HL-60 (cell line): ENCODE data around the gene PARN.

Experiments
- DNase-seq, 2 experiments: peaks; one replicate each; pipeline ENCODE4 v3.0.0-alpha.2; 2010 to 2020; ENCODE audit warnings: low read depth in 1 of 2, low spot score in 1 of 2
- H3K27ac ChIP-seq: fragments of 250-450 bp; sonication (Bioruptor Pico); replicated peaks from 2 replicates; pipeline ENCODE4 v1.5.1; 2020; ENCODE audit warnings: mild to moderate bottlenecking, moderate library complexity
- H3K27me3 ChIP-seq: fragments of 250-450 bp; sonication (Bioruptor Pico); 2 replicates; pipeline ENCODE4 v1.5.1; 2021; ENCODE audit warnings: mild to moderate bottlenecking, moderate library complexity; ENCODE audit not compliant: insufficient read depth, poor library complexity, severe bottlenecking
- H3K4me3 ChIP-seq: replicated peaks from 2 replicates; pipeline ENCODE4 v1.5.1; 2011; ENCODE audit warnings: mild to moderate bottlenecking, control low read depth, low read length; ENCODE audit not compliant: insufficient read depth
- GABPA ChIP-seq: IDR thresholded peaks from 2 replicates; pipeline ENCODE4 v1.6.1; 2012; ENCODE audit warnings: low read depth
- POLR2AphosphoS5 ChIP-seq: IDR thresholded peaks from 2 replicates; pipeline ENCODE4 v1.6.1; 2012; ENCODE audit warnings: low read depth
- SPI1 ChIP-seq: IDR thresholded peaks from 2 replicates; pipeline ENCODE4 v1.6.1; 2012; ENCODE audit warnings: low read depth, mild to moderate bottlenecking, borderline replicate concordance
- TF ChIP-seq, protein P1 (sequence below): IDR thresholded peaks from 2 replicates; pipeline ENCODE4 v1.6.1; 2012; ENCODE audit warnings: low read depth; ENCODE audit not compliant: insufficient replicate concordance
- TF ChIP-seq, protein P2 (sequence below): IDR thresholded peaks from one replicate; pipeline ENCODE4 v1.5.1; 2011; ENCODE audit warnings: low read length, control low read depth, inconsistent platforms; ENCODE audit not compliant: insufficient read depth

PARN gene

DNA sequence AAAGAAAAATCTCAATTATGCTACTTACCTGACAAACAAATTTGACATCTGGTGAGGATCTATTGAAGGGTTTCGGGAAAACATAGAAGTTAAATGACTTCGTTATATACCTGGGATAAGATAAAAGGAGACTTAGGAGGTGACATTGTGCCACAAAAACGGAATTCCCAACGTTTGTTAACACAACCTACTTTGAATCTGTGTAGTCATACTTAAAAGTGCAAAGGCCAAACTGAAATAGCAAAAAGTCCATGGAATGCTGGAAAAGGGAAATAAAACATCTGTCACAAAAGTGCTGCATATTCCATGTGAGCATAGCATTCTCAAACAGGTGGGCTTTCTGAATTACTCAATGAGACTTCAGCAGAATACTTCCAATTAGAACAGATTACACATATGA is 3.0 kb downstream of the PARN start:
- H3K27ac ChIP-seq: no peak overlapping the region
- no peak for TF ChIP-seq SPI1
- TF ChIP-seq GABPA: no peak
- TF ChIP-seq, protein P1, sequence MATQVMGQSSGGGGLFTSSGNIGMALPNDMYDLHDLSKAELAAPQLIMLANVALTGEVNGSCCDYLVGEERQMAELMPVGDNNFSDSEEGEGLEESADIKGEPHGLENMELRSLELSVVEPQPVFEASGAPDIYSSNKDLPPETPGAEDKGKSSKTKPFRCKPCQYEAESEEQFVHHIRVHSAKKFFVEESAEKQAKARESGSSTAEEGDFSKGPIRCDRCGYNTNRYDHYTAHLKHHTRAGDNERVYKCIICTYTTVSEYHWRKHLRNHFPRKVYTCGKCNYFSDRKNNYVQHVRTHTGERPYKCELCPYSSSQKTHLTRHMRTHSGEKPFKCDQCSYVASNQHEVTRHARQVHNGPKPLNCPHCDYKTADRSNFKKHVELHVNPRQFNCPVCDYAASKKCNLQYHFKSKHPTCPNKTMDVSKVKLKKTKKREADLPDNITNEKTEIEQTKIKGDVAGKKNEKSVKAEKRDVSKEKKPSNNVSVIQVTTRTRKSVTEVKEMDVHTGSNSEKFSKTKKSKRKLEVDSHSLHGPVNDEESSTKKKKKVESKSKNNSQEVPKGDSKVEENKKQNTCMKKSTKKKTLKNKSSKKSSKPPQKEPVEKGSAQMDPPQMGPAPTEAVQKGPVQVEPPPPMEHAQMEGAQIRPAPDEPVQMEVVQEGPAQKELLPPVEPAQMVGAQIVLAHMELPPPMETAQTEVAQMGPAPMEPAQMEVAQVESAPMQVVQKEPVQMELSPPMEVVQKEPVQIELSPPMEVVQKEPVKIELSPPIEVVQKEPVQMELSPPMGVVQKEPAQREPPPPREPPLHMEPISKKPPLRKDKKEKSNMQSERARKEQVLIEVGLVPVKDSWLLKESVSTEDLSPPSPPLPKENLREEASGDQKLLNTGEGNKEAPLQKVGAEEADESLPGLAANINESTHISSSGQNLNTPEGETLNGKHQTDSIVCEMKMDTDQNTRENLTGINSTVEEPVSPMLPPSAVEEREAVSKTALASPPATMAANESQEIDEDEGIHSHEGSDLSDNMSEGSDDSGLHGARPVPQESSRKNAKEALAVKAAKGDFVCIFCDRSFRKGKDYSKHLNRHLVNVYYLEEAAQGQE: no peak
- TF ChIP-seq, protein P2, sequence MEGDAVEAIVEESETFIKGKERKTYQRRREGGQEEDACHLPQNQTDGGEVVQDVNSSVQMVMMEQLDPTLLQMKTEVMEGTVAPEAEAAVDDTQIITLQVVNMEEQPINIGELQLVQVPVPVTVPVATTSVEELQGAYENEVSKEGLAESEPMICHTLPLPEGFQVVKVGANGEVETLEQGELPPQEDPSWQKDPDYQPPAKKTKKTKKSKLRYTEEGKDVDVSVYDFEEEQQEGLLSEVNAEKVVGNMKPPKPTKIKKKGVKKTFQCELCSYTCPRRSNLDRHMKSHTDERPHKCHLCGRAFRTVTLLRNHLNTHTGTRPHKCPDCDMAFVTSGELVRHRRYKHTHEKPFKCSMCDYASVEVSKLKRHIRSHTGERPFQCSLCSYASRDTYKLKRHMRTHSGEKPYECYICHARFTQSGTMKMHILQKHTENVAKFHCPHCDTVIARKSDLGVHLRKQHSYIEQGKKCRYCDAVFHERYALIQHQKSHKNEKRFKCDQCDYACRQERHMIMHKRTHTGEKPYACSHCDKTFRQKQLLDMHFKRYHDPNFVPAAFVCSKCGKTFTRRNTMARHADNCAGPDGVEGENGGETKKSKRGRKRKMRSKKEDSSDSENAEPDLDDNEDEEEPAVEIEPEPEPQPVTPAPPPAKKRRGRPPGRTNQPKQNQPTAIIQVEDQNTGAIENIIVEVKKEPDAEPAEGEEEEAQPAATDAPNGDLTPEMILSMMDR: no peak
- no peak for TF ChIP-seq POLR2AphosphoS5
- H3K4me3 ChIP-seq: no peak overlapping the region
- DNase-seq: no peak
- H3K27me3 ChIP-seq: no peaks in the 10 kb centered on the region

DNA sequence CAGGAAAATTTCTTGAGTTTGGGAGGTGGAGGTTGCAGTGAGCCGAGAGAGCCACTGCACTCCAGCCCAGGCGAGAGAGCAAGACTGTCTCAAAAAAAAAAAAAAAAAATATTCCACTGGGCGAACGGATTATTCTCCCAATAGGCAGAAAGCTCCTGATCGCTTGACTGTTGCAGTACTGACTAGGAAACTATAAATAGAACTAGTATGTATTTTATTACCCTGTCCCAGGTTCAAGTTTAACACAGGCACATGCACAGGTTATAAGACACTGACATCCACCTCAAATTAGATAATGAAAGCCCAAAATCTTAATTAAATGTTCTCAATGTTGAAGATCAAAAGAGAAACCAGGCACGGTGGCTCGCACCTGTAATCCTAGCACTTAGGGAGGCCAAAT is 11.5 kb downstream of the PARN start:
- TF ChIP-seq, protein P1: no peak
- TF ChIP-seq SPI1 (no peak), POLR2AphosphoS5 (no peak), GABPA (no peak)
- TF ChIP-seq, protein P2: no peak
- no peak for DNase-seq
- Histone ChIP-seq H3K27ac (no peak overlapping the region), H3K27me3 (no peaks in the 10 kb centered on the region), H3K4me3 (no peak overlapping the region)

DNA sequence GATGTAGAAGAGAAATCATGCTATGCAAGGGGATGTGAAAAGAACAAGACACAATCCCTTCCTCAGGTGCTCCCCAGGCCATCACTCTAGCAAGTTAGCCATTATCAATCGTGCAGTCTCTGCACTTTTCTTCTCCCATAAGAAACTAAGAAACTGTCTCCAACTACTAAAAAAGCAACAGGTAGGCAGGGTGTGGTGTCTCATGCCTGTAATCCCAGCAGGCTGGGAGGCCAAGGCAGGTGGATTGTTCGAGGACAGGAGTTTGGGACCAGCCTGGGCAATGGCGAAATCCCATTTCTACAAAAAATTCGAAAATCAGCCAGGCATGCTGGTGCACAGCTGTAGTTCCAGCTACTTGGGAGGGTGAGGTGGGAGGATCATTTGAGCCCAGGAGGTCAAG is 13.8 kb downstream of the PARN start:
- no peaks in the 10 kb centered on the region for H3K27me3 ChIP-seq
- H3K27ac ChIP-seq: no peak overlapping the region
- no peak overlapping the region for H3K4me3 ChIP-seq
- DNase-seq: no peak
- TF ChIP-seq SPI1: no peak
- TF ChIP-seq, protein P2: no peak
- TF ChIP-seq POLR2AphosphoS5: no peak
- no peak for TF ChIP-seq GABPA
- TF ChIP-seq, protein P1: no peak
